BJ (cell line): ENCODE results near the gene PDE7B. TPM values are rescaled to one million over a fixed set of nuclear protein-coding genes. Genes with fewer than 3 reads are reported as not detected.

Source experiments
- CTCF ChIA-PET: fragments of 350-600 bp; formaldehyde crosslinking; extraction: SDS; loops from one replicate; lab custom pipeline; 2021; ENCODE audit warnings: antibody characterized with exemption, inconsistent platforms; lab: Yijun Ruan, JAX
- POLR2A ChIA-PET: fragments of 300-600 bp; sonication (Branson Sonifier 250); formaldehyde crosslinking; extraction: SDS; loops from one replicate; lab custom pipeline; 2021; ENCODE audit warnings: antibody characterized with exemption; lab: Charles Lee
- DNase-seq: peaks from one replicate; pipeline ENCODE4 v3.0.0-alpha.2; 2011; ENCODE audit warnings: low read depth
- H3K27me3 ChIP-seq: 2 replicates; pipeline ENCODE4 v1.6.0; 2011; ENCODE audit warnings: low read length; ENCODE audit not compliant: control insufficient read depth, insufficient read depth
- H3K36me3 ChIP-seq: 2 replicates; pipeline ENCODE4 v1.5.1; 2011; ENCODE audit warnings: low read length; ENCODE audit not compliant: control insufficient read depth, insufficient read depth
- H3K4me3 ChIP-seq: 2 replicates; pipeline ENCODE4 v1.5.1; 2011; ENCODE audit warnings: low read depth, mild to moderate bottlenecking, control low read depth, low read length
- CTCF ChIP-seq: IDR thresholded peaks from 2 replicates; pipeline ENCODE4 v1.5.1; 2011; ENCODE audit warnings: low read depth, mild to moderate bottlenecking, control low read depth, inconsistent platforms, low read length, moderate library complexity; ENCODE audit not compliant: insufficient read depth
- polyA plus RNA-seq: library from polyadenylated mRNA; depleted of rRNA; stranded (reverse); fragments of >200 nt; gene quantifications from 2 replicates; pipeline ENCODE4 v1.2.3, GENCODE V29; 2011

Gene PDE7B
- polyA plus RNA-seq, 1 experiment: 2.7 TPM

GRCh38 chr6:135839121-135839520, 12.4 kb upstream of the PDE7B start:
- CTCF ChIA-PET: no interaction called here
- Histone ChIP-seq H3K4me3 (no peak overlapping the region), H3K36me3 (no peaks in the 10 kb centered on the region), H3K27me3 (no peaks in the 10 kb centered on the region; the same call in 1 of the 2 replicates)
- DNase-seq: no peak
- POLR2A ChIA-PET: no interaction called here
- TF ChIP-seq CTCF: no peak

DNA sequence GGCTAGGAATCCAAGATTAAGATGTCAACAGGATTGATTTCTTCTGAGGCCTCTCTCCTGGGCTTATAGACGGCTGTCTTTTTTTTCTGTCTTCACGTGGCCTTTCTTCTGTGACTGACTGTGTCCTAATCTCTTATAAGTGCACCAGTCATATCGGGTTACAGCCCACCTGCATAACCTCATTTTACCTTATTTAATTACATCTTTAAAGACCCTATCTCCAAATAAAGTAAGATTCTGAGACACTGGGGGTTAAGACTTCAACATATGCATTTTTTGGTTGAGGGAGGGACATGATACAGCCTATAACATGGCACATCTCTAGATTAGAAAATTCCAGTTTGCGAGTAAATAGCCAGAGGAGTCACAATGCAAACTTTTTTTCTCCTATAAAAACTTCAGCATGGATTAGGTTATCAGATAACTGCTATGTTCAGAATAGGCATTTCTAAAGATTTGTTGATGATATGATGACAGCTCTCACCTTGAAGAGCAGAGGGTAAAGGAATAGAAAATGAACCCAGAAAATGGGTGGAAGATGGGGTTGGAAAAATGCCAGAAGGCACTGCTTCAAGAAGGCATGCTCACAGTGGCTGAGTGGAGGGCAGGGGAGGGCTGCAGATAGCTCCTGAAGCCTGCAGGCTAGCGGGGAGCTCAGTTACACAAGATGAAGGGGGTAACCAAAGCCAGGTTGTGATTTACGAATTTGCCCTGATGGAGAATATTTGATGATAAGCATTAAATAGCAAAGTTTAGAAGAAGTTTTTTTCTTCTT, 8.7 kb upstream of the PDE7B start:
- ChIA-PET CTCF (no interaction called here), POLR2A (no interaction called here)
- no peak for DNase-seq
- Histone ChIP-seq H3K27me3 (no peaks in the 10 kb centered on the region; the same call in 1 of the 2 replicates), H3K4me3 (no peak overlapping the region), H3K36me3 (no peaks in the 10 kb centered on the region)
- no peak for TF ChIP-seq CTCF

DNA sequence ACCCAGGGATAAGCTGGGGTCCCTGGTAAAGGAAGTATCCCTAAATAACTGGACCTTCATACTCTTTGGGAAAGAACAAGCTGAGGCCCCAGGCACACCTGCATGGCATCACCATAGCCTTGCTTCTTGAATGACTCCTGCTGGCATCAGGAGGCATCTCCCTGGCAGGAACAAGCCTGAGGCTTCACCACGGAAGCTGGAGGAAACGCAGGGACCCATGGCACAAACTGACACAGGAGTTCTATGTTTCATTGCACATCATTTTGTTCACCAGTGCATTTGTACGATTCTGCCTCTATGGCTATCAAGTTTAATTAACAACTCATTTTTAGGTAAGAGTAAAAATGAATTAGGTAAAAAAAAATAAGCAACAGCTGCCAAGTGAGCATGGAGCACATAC, 619 bp upstream of the PDE7B start:
- no peaks in the 10 kb centered on the region for H3K36me3 ChIP-seq
- CTCF ChIA-PET: interaction anchor here (0.6 to 0.7 kb wide), 2 partner anchors 91 to 315 kb away, joined by 3 to 4 read pairs; no protein-coding TSS in a partner anchor
- POLR2A ChIA-PET: no interaction called here
- TF ChIP-seq CTCF: no peak
- H3K27me3 ChIP-seq: no peaks in the 10 kb centered on the region
- DNase-seq: no peak
- no peak overlapping the region for H3K4me3 ChIP-seq

DNA sequence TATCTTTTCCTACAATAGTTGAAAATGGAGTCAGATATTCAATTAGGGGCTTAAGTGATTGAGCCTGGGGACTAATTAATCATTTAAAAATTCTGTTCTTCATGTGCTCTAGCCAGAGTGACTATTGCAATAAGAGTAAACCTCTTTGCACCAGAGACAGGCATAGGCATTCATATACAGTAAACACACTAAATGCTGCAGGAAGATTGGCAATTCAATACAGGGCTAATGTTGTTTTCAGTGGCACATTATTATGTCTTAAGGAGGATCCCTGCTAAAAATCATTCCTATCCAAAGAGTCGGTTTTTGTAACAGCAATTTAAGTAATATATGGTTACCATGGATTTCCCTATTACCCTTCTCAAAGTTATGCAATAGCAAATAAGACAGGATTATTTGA, 1.2 kb downstream of the PDE7B start:
- DNase-seq: no peak
- POLR2A ChIA-PET: no interaction called here
- Histone ChIP-seq H3K36me3 (no peaks in the 10 kb centered on the region), H3K27me3 (no peaks in the 10 kb centered on the region), H3K4me3 (no peak overlapping the region)
- TF ChIP-seq CTCF: no peak
- CTCF ChIA-PET: interaction anchor here (0.6 to 1.1 kb wide), 5 partner anchors 9 to 334 kb away, joined by 3 to 5 read pairs (median 4); no protein-coding TSS in a partner anchor

GRCh38 chr6:135853227-135853626, 1.7 kb downstream of the PDE7B start:
- TF ChIP-seq CTCF: no peak
- CTCF ChIA-PET: interaction anchor here (0.6 to 1.1 kb wide), 7 partner anchors 9 to 334 kb away, joined by 3 to 5 read pairs (median 3); no protein-coding TSS in a partner anchor
- Histone ChIP-seq H3K27me3 (no peaks in the 10 kb centered on the region), H3K4me3 (no peak overlapping the region), H3K36me3 (no peaks in the 10 kb centered on the region)
- no peak for DNase-seq
- POLR2A ChIA-PET: no interaction called here
